Measurements from ENCODE around the gene INPP4B.

INPP4B gene

DNA sequence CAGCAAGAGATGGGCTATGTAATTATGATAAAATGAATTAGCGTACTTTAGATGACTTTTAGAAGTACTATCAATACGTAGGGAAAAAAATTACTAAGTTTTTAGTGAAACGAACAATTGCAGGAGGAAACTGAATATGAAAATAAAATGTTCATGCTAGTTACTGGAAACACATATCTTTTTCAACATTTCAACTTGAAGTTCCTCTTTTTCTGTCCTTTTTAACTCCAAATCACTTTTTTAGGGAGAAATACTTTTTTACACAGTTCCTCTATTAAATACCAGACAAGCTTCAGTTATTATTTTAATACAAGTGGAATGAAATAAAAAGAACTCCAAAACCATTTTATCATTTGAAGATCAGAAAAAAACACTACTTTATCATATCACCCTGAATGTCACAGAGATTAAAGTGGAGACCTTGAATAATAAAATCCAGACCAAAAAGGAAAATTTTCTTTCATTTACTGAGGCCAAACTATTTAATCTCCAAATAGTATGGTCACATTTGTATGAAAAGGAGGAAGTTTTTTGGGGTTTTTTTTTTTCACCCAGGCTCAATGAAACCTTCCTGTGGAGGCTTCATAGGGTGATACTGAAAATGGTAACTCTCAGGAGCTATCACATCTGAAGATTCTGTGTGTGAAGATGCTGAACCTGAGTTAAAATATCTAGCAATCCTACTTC, 306.2 kb downstream of the INPP4B start:
- Histone ChIP-seq H3K4me1 (ENCODE audit: insufficient read depth, poor library complexity, severe bottlenecking) (peaks cover 7% of the 10 kb centered on the region), H3K27ac (ENCODE audit: poor library complexity, severe bottlenecking) (no peak overlapping the region), H3K9me3 (ENCODE audit: severe bottlenecking) (no peaks in the 10 kb centered on the region), H3K36me3 (ENCODE audit: low read depth) (no peaks in the 10 kb centered on the region), H3K4me3 (ENCODE audit: severe bottlenecking) (no peak overlapping the region), H3K27me3 (ENCODE audit: insufficient read depth, poor library complexity, severe bottlenecking) (no peaks in the 10 kb centered on the region)
- DNase-seq (ENCODE audit: low spot score) = no peak
- TF ChIP-seq, protein P1, sequence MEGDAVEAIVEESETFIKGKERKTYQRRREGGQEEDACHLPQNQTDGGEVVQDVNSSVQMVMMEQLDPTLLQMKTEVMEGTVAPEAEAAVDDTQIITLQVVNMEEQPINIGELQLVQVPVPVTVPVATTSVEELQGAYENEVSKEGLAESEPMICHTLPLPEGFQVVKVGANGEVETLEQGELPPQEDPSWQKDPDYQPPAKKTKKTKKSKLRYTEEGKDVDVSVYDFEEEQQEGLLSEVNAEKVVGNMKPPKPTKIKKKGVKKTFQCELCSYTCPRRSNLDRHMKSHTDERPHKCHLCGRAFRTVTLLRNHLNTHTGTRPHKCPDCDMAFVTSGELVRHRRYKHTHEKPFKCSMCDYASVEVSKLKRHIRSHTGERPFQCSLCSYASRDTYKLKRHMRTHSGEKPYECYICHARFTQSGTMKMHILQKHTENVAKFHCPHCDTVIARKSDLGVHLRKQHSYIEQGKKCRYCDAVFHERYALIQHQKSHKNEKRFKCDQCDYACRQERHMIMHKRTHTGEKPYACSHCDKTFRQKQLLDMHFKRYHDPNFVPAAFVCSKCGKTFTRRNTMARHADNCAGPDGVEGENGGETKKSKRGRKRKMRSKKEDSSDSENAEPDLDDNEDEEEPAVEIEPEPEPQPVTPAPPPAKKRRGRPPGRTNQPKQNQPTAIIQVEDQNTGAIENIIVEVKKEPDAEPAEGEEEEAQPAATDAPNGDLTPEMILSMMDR (IDR thresholded peaks at IDR 0.05; ENCODE audit: poor library complexity, severe bottlenecking) = no peak
- no peak for ATAC-seq (ENCODE audit: low read depth)

DNA sequence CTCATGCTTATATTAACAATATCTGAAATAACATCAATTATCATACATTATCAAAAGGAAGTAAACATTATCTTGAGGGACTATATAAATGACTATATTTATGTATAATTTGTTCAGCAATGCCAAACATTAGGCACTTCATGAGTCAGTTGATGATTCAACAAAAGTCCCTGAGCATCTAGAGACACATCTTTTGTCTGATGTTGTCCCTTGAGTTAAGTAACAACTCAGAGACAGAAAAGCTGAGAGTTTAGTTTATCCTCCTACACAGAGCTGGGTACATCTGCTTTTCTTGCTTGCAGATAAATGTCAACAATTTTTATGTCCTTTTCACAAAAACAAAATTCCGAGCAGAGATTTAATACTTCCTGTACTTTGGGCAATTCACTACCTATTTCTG, 311.1 kb downstream of the INPP4B start:
- DNase-seq (ENCODE audit: low spot score) (no peak), ATAC-seq (ENCODE audit: low read depth) (peak; percentile 53; the same call in 2 of the 3 replicates)
- Histone ChIP-seq H3K27me3 (ENCODE audit: insufficient read depth, poor library complexity, severe bottlenecking) (no peaks in the 10 kb centered on the region), H3K27ac (ENCODE audit: poor library complexity, severe bottlenecking) (no peak overlapping the region), H3K4me3 (ENCODE audit: severe bottlenecking) (no peak overlapping the region), H3K36me3 (ENCODE audit: low read depth) (no peaks in the 10 kb centered on the region), H3K9me3 (ENCODE audit: severe bottlenecking) (peaks cover 3% of the 10 kb centered on the region), H3K4me1 (ENCODE audit: insufficient read depth, poor library complexity, severe bottlenecking) (peaks cover 6% of the 10 kb centered on the region)
- TF ChIP-seq, protein P1 (IDR thresholded peaks at IDR 0.05; ENCODE audit: poor library complexity, severe bottlenecking) = no peak

DNA sequence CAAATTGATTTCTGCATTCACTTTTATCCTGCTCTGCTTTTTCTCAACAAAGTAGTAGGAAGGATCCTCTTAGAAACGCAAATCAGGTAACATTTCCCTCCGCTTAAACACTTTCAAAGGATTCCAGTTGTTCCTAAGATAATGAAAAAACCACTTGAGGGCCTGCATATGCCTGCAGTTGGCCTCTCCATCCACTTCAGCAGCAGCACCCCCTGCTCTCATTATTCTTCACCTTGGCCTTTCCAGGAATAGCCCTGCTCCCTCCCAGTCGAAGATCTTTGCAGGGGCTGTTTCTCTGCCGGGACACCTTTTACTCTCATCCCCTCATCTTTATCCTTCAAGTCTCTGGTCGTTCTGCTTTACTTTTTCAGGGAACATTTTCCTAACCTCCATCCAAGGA, 314.0 kb downstream of the INPP4B start:
- no peaks in the 10 kb centered on the region for H3K36me3 ChIP-seq (ENCODE audit: low read depth)
- TF ChIP-seq, protein P1 (IDR thresholded peaks at IDR 0.05; ENCODE audit: poor library complexity, severe bottlenecking) = no peak
- DNase-seq (ENCODE audit: low spot score) (no peak), ATAC-seq (ENCODE audit: low read depth) (no peak)
- H3K4me3 ChIP-seq (ENCODE audit: severe bottlenecking) = no peak overlapping the region
- H3K4me1 ChIP-seq (ENCODE audit: insufficient read depth, poor library complexity, severe bottlenecking) = peaks cover 6% of the 10 kb centered on the region
- no peaks in the 10 kb centered on the region for H3K27me3 ChIP-seq (ENCODE audit: insufficient read depth, poor library complexity, severe bottlenecking)
- no peak overlapping the region for H3K27ac ChIP-seq (ENCODE audit: poor library complexity, severe bottlenecking)
- peaks cover 3% of the 10 kb centered on the region for H3K9me3 ChIP-seq (ENCODE audit: severe bottlenecking)

DNA sequence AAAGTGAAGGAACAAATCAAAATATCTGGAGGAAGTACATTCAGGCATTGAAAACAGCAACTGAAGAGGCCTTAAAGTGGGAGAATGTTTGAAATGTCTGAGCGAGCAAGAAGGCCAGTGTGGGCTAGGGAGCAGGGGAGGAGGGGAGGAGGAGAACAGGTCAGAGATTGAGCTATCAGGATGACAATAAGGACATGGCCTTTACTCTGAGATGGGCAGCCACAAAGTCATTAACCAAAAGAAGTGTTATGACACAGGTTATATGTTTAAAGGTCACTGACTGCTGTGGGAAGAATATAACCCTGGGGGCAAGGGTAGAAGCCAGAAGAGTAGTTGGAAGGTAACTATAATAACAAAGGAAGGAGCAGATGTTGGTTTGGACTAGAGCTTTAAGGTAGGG, 315.4 kb downstream of the INPP4B start:
- no peaks in the 10 kb centered on the region for H3K27me3 ChIP-seq (ENCODE audit: insufficient read depth, poor library complexity, severe bottlenecking)
- TF ChIP-seq, protein P1 (IDR thresholded peaks at IDR 0.05; ENCODE audit: poor library complexity, severe bottlenecking) = no peak
- ATAC-seq (ENCODE audit: low read depth) (no peak), DNase-seq (ENCODE audit: low spot score) (no peak)
- no peaks in the 10 kb centered on the region for H3K36me3 ChIP-seq (ENCODE audit: low read depth)
- H3K4me3 ChIP-seq (ENCODE audit: severe bottlenecking) = no peak overlapping the region
- peaks cover 3% of the 10 kb centered on the region for H3K9me3 ChIP-seq (ENCODE audit: severe bottlenecking)
- peaks cover 6% of the 10 kb centered on the region for H3K4me1 ChIP-seq (ENCODE audit: insufficient read depth, poor library complexity, severe bottlenecking)
- H3K27ac ChIP-seq (ENCODE audit: poor library complexity, severe bottlenecking) = no peak overlapping the region

DNA sequence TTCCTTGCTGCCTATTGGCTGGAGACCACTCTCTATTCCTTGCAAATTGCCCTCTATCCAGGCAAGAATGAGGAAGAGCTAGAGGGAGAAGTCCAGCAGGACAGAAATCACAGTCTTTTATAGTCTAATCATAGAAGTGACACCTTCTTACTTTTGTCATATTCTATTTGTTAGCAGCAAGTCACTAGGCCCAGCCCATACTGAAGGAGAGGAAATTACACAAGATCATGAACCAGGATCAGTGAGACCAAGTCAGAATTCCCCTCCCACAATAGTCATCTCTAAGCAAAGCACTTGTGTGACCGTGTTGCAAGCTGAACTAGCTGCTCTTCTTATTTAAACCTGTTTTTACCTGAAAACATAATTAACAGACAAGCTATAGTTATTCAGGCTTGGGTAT, 317.7 kb downstream of the INPP4B start:
- ATAC-seq (ENCODE audit: low read depth) = no peak
- H3K27me3 ChIP-seq (ENCODE audit: insufficient read depth, poor library complexity, severe bottlenecking) = no peaks in the 10 kb centered on the region
- H3K4me3 ChIP-seq (ENCODE audit: severe bottlenecking) = no peak overlapping the region
- no peaks in the 10 kb centered on the region for H3K36me3 ChIP-seq (ENCODE audit: low read depth)
- H3K4me1 ChIP-seq (ENCODE audit: insufficient read depth, poor library complexity, severe bottlenecking) = no peaks in the 10 kb centered on the region
- no peak for DNase-seq (ENCODE audit: low spot score)
- TF ChIP-seq, protein P1 (IDR thresholded peaks at IDR 0.05; ENCODE audit: poor library complexity, severe bottlenecking) = no peak
- H3K27ac ChIP-seq (ENCODE audit: poor library complexity, severe bottlenecking) = no peak overlapping the region
- no peaks in the 10 kb centered on the region for H3K9me3 ChIP-seq (ENCODE audit: severe bottlenecking)

All from RWPE2 (cell line).